ENCODE results near the gene OR8D1. TPM values are rescaled to one million over a fixed set of nuclear protein-coding genes. Genes with fewer than 3 reads are reported as not detected.

Gene OR8D1
- not detected in 2 replicates for total RNA-seq (2014; rRNA removed; shearing (Covaris generic))

- no peak for DNase-seq (ENCODE audit: low spot score)
These were observed at the start of gene OR8D1 for GRCh38 chr11:124313849-124314248. OR8D1 (minus strand) TSS chr11:124313949; CDS start chr11:124310766, 3,183 bp downstream.

GRCh38 chr11:124359566-124359965, 45.8 kb upstream of the OR8D1 start:
- DNase-seq (ENCODE audit: low spot score), result no peak

GRCh38 chr11:124346311-124346955, 32.7 kb upstream of the OR8D1 start:
- no peak for DNase-seq (ENCODE audit: low spot score)

GRCh38 chr11:124344346-124344745, 30.6 kb upstream of the OR8D1 start:
- no peak for DNase-seq (ENCODE audit: low spot score)

GRCh38 chr11:124340142-124340447, 26.3 kb upstream of the OR8D1 start:
- no peak for DNase-seq (ENCODE audit: low spot score)

- no peak for DNase-seq (ENCODE audit: low spot score)
These were observed 25.8 kb upstream of the OR8D1 start for GRCh38 chr11:124339396-124340141.

GRCh38 chr11:124331873-124332272, 18.1 kb upstream of the OR8D1 start:
- no peak for DNase-seq (ENCODE audit: low spot score)

- DNase-seq (ENCODE audit: low spot score), result no peak
These were observed 16.2 kb upstream of the OR8D1 start for GRCh38 chr11:124329787-124330478.

GRCh38 chr11:124327775-124328174, 14.0 kb upstream of the OR8D1 start:
- no peak for DNase-seq (ENCODE audit: low spot score)

- DNase-seq (ENCODE audit: low spot score), result no peak
These were observed 8.6 kb upstream of the OR8D1 start for GRCh38 chr11:124322356-124322755.

- no peak for DNase-seq (ENCODE audit: low spot score)
These were observed 6.3 kb upstream of the OR8D1 start, which contains the start of gene OR8D2 for GRCh38 chr11:124320097-124320496. OR8D2 (minus strand) TSS chr11:124320197; CDS start chr11:124320197, 0 bp downstream.

- peak; percentile 16 for DNase-seq (ENCODE audit: low spot score)
These were observed 1.3 kb upstream of the OR8D1 start for GRCh38 chr11:124315052-124315451.

- DNase-seq (ENCODE audit: low spot score), result no peak
These were observed 618 bp downstream of the OR8D1 start for GRCh38 chr11:124313131-124313530.

GRCh38 chr11:124311670-124312069, 2.1 kb downstream of the OR8D1 start:
- DNase-seq (ENCODE audit: low spot score), result no peak

- no peak for DNase-seq (ENCODE audit: low spot score)
These were observed 2.5 kb downstream of the OR8D1 start for GRCh38 chr11:124311269-124311668.

GRCh38 chr11:124310721-124311120, 3.0 kb downstream of the OR8D1 start:
- no peak for DNase-seq (ENCODE audit: low spot score)

GRCh38 chr11:124307093-124307492, 6.7 kb downstream of the OR8D1 start:
- no peak for DNase-seq (ENCODE audit: low spot score)

GRCh38 chr11:124302347-124303125, 11.2 kb downstream of the OR8D1 start:
- no peak for DNase-seq (ENCODE audit: low spot score)

GRCh38 chr11:124301548-124301947, 12.2 kb downstream of the OR8D1 start:
- no peak for DNase-seq (ENCODE audit: low spot score)

GRCh38 chr11:124297921-124298320, 15.8 kb downstream of the OR8D1 start:
- no peak for DNase-seq (ENCODE audit: low spot score)

- DNase-seq (ENCODE audit: low spot score), result no peak
These were observed 17.7 kb downstream of the OR8D1 start for GRCh38 chr11:124296016-124296415.

GRCh38 chr11:124294687-124295086, 19.1 kb downstream of the OR8D1 start:
- DNase-seq (ENCODE audit: low spot score), result no peak

All from A172 (cell line).